ENCODE measurements around the gene FKBP15.
A peak's percentile ranks its signal among the peaks of the same experiment; 100 is the strongest.
"Not testable (repeated sequence)": the region's sequence is repeated elsewhere in the genome, so short reads cannot be mapped to it uniquely, and the experiment has no call there.

The FKBP15 gene

GRCh38 chr9:113148781-113149510, 72.1 kb downstream of the FKBP15 start:
- DNase-seq = no peak

GRCh38 chr9:113148372-113148705, 72.7 kb downstream of the FKBP15 start:
- DNase-seq = no peak

GRCh38 chr9:113143432-113144227, 77.4 kb downstream of the FKBP15 start:
- no peak for DNase-seq

- DNase-seq = not testable (repeated sequence)
These were observed 80.2 kb downstream of the FKBP15 start for GRCh38 chr9:113140896-113141295.

GRCh38 chr9:113139953-113140352, 81.1 kb downstream of the FKBP15 start:
- no peak for DNase-seq

- DNase-seq = peak; percentile 71
These were observed 81.8 kb downstream of the FKBP15 start for GRCh38 chr9:113139225-113139829.

- DNase-seq = no peak
These were observed 82.3 kb downstream of the FKBP15 start for GRCh38 chr9:113138760-113139159.

GRCh38 chr9:113137196-113138168, 83.6 kb downstream of the FKBP15 start:
- DNase-seq = no peak

- DNase-seq = peak; percentile 66
These were observed 89.4 kb downstream of the FKBP15 start for GRCh38 chr9:113131689-113132151.

- no peak for DNase-seq
These were observed 91.2 kb downstream of the FKBP15 start for GRCh38 chr9:113129884-113130283.

GRCh38 chr9:113129466-113129865, 91.6 kb downstream of the FKBP15 start:
- no peak for DNase-seq

GRCh38 chr9:113125386-113126035, 95.6 kb downstream of the FKBP15 start:
- DNase-seq = no peak

GRCh38 chr9:113118829-113119228, 102.2 kb downstream of the FKBP15 start:
- not testable (repeated sequence) for DNase-seq
